Superior temporal gyrus (tissue), 1 donor: ENCODE results near the gene VPS33A.
A peak's percentile ranks its signal among the peaks of the same experiment; 100 is the strongest.
"Not testable (repeated sequence)": the region's sequence is repeated elsewhere in the genome, so short reads cannot be mapped to it uniquely, and the experiment has no call there.

ENCODE experiments used
- DNase-seq: peaks from one replicate; pipeline ENCODE4 v3.0.0-alpha.2; 2016; ENCODE audit errors: extremely low spot score

Gene VPS33A

GRCh38 chr12:122258462-122258861, 7.8 kb downstream of the VPS33A start:
- DNase-seq: not testable (repeated sequence)

DNA sequence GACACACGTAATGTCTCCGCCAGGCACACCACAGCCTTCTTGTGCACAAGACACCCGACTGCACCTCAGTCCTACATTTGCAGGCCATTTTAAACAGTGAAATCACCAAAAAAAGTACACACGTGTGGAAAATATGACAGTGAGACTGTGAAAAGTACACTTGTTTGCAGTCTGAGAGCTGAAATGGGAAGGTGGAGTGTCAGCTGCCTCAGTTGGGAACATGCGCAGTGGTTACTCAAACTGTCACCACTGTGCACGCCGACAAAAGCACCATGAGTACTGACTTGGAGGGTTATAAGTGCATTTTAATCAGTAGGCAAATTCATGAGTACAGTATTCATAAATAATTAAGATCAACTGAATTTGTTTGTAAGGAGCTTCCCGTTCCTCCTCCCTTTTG, 15.8 kb downstream of the VPS33A start:
- DNase-seq: no peak

GRCh38 chr12:122250047-122250446, 16.2 kb downstream of the VPS33A start:
- DNase-seq: no peak

DNA sequence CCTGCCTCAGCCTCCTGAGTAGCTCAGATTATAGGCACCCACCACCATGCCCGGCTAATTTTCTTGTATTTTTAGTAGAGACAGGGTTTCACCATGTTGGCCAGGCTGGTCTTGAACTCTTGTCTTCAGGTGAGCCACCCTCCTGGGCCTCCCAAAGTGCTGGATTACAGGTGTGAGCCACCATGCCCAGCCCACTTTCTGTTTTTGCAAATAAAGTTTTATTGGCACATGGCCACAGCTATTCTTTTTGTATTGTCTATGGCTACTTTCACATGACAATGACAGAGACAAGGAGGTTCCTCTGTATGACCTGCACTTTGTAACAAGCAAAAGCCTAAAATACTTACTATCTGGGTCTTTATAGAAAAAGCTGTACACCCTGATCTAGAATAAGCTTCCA, 20.7 kb downstream of the VPS33A start:
- no peak for DNase-seq

GRCh38 chr12:122244565-122245371, 21.5 kb downstream of the VPS33A start:
- no peak for DNase-seq

DNA sequence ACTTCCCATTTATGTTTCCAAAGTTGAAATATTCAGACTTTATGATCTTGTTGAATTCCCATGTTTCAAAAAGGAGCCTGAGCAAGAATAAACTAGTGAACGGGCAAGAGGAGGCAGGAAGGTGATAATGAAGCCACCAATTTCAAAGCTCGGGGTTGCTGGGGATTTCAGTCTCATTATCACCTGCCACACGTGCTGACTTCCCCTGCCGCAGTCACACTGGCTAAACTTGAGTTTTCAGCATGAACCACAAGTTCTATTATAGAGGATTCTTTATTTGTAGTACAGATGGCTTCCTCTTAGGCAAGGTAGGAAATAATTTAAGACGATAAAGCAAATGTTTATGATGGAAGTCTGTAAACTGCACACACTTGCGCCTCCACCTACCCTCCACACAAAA, 22.3 kb downstream of the VPS33A start:
- no peak for DNase-seq

- DNase-seq: no peak
Measured at GRCh38 chr12:122238861-122239260, 27.4 kb downstream of the VPS33A start.

DNA sequence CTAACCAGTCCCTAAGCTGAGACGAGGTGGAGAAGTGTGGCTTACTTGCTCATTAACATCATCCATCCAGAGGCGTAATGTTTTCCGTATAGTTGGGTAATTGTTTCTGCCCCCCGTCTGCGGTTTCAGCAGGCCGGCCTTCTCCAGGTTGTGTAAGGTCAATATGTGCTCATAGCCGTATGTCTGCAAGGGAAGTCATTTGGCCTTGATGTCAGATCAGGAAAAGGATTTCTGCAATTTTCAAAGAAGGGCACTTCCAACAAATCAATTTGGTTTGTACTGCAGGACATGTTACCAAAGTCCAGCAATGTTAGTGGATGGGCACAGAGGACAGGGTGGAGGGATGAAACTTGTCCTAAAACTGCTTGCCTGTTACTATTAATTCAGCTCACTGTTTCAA, 30.6 kb downstream of the VPS33A start:
- DNase-seq: no peak

- DNase-seq: no peak
Measured at GRCh38 chr12:122232691-122233090, 33.6 kb downstream of the VPS33A start.

- no peak for DNase-seq
Measured at GRCh38 chr12:122230798-122231197, 35.5 kb downstream of the VPS33A start.

DNA sequence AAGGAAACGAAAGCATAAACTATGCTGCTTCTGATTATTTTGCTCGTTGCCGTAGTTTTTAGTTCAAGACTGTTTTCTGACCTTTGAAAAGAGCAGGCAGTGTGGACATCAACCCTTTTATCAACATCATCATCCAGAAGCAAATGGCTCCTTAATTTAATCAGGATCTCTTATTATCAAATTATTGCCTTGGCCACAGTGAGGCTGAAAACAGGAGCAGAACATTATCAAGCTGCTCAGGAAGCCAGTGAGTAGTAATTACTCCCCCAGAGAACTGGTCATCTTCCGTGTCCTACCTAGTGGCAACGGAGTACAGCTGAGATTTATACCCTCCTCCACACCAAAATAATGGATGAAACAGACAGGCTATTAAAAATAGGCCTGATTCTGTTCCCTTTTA, 38.2 kb downstream of the VPS33A start:
- DNase-seq: no peak

DNA sequence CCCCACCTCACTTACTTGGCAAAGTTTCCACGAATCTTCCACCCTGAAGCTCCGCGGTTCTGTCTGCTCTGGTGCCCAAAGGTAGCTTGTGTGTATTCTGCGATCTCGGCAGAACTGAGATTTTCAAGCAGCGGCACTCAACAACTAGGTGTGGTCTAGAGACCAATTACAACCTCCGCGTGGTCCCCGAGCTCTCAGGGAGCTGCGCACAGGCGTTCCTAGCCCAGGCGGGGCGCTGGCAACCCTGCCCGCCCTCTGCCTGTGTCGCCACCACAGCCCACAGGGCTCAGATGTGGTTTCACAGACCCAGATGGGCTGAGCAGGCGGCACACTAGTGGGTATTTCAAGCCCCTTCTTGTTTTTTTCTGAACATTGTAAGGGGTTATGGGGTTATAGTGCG, 39.0 kb downstream of the VPS33A start:
- DNase-seq: no peak

DNA sequence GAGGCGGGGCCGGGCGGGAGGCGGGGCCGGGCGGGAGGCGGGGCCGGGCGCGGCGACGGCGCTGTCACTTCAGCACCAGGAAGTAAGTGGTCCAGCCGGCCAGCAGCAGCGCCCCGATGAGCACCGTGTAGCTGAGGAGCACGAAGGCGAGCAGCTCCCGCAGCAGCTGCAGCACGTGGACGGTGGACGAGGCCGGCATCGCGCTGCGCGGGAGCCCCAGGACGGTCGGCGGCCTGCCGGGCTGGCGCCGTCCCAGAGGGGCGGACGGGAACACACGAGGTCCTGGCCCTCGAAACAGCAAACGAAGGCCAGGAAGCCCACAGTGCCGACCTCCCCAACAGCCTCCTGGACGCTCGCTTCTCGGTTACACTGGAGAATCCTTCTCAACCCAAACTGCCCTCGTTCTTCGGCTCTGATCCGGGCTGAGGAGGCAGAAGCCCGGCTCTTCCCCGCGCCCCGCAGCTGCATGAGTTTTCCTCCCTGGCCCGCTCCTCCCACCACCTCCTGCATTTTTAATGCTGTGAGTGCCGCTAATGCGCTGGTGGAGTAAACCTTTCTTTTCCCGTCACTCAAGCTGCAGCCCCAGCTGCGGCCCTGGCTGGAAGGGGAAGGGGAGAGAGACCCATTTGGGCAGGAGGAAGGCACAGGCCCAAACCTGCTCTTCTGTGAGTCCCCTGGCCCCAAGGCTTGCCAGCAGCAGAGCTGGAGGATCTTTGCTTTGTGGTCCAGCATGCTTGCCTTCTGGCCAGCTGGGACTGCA, 39.7 kb downstream of the VPS33A start:
- DNase-seq: no peak

DNA sequence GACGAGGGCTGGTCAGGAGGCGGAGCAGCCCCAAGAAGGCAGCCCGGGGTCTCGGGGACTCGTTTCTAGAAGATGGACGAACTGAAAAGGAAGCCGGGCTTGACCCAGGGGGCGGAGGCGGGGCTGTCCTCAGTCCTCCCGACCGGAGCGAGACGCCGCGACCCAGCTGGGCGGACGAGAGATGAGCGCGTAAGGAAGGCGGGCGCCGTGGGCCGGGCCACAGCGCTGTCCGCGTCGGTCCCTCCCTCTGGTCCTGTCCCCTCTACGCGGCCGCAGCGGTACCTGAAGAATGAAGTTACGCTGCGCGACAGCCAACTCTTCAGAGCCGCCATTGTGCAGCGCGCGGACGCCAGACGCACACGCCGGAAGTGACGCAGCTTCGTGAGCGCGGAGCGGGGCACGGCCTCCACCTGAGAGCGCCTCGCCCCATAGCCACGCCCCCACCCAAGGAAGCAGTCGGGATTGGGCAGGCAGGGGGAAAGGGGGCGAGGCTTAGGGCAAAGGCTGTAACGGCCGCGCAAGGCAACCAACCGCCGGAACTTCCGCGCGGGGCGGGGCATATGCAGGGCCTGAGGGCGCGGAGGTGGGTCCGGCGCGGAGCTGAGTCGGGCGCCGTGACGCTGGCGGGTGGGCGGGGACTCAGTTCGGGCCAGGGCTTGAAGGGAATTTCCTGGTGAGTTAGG, 40.5 kb downstream of the VPS33A start, which contains the start of gene DIABLO:
Gene DIABLO, minus strand, starts transcription at position 370 of the 683 bp plus-strand sequence. Its CDS starts 38 bp downstream, at position 332.
- peak; percentile 99 for DNase-seq

- no peak for DNase-seq
Measured at GRCh38 chr12:122216445-122216844, 49.8 kb downstream of the VPS33A start.

- DNase-seq: no peak
Measured at GRCh38 chr12:122215771-122216170, 50.5 kb downstream of the VPS33A start.

- DNase-seq: no peak
Measured at GRCh38 chr12:122208073-122208820, 58.0 kb downstream of the VPS33A start.

GRCh38 chr12:122207391-122207790, 58.9 kb downstream of the VPS33A start:
- DNase-seq: no peak

GRCh38 chr12:122206976-122207375, 59.3 kb downstream of the VPS33A start:
- DNase-seq: no peak

- no peak for DNase-seq
Measured at GRCh38 chr12:122206111-122206881, 60.0 kb downstream of the VPS33A start.
